Ovary (tissue), 9 donors: ENCODE measurements around the gene POC1B. TPM values are rescaled to one million over a fixed set of nuclear protein-coding genes. Genes with fewer than 3 reads are reported as not detected.

Source experiments
- DNase-seq, 5 donors: peaks; one replicate each; pipeline ENCODE4 v3.0.0-alpha.2; 2019 to 2020
- H3K27ac ChIP-seq, 2 donors: fragments of 200-600 bp; one replicate each; pipeline versions ENCODE4 v1.5.1 to v1.8.0; 2019 to 2022
- H3K27me3 ChIP-seq: fragments of 200-600 bp; one replicate; pipeline ENCODE4 v1.8.0; 2022
- H3K36me3 ChIP-seq: fragments of 200-600 bp; sonication (generic); one replicate; pipeline ENCODE4 v1.5.1; 2019
- H3K4me1 ChIP-seq: one replicate; pipeline ENCODE4 v1.8.1; 2013; ENCODE audit warnings: mild to moderate bottlenecking, moderate library complexity; ENCODE audit not compliant: insufficient read depth
- H3K4me3 ChIP-seq: fragments of 200-600 bp; sonication (generic); one replicate; pipeline ENCODE4 v1.5.1; 2017
- H3K9me3 ChIP-seq, 2 donors: fragments of 200-600 bp in 1 of 2; sonication (generic) in 1 of 2; one replicate each; pipeline versions ENCODE4 v1.5.1 to v1.8.1; 2013 to 2019; ENCODE audit warnings: mild to moderate bottlenecking in 1 of 2, moderate library complexity in 1 of 2
- CTCF ChIP-seq, 3 donors: fragments of 450-650 bp in 2 of 3; fragments of 200-600 bp in 1 of 3; IDR thresholded peaks; one replicate each; pipeline versions ENCODE4 v1.5.1 to v1.8.0; 2016 to 2022; ENCODE audit warnings: antibody characterized with exemption in 3 of 3, mild to moderate bottlenecking in 1 of 3
- EP300 ChIP-seq: sonication (generic); formaldehyde crosslinking; IDR thresholded peaks from one replicate; pipeline ENCODE4 v1.6.1; 2017; ENCODE audit warnings: antibody characterized with exemption
- POLR2A ChIP-seq: fragments of 450-650 bp; IDR thresholded peaks from one replicate; pipeline ENCODE4 v1.6.1; 2017; ENCODE audit warnings: antibody characterized with exemption, mild to moderate bottlenecking, moderate library complexity
- WGBS, 3 donors: extraction: QIAGEN DNeasy Blood & Tissue Kit in 1 of 3; methylation state at CpG; one replicate each; pipeline versions ENCODE4 v1.1.5 to v1.1.7; 2013 to 2017; 5-methylcytosine and 5-hydroxymethylcytosine counted together
- intact Hi-C, 4 donors: fragments of 100-400 bp; cut with DNase I; formaldehyde crosslinking; loops; one replicate each; pipeline versions ENCODE4 v1.11.0 to v1.15.1; 2022 to 2023
- polyA plus RNA-seq, 2 donors: library from polyadenylated mRNA; stranded (reverse); fragments of 200-250 nt in 1 of 2; fragments of 350-450 nt in 1 of 2; fragmentation: Illumina TruSeq in 1 of 2; extraction: RNeasy Lipid Tissue Mini Kit (QIAGEN cat#74804) in 1 of 2; gene quantifications; one replicate each; pipeline ENCODE4 v1.2.3, GENCODE V29; 2013 to 2014
- total RNA-seq, 7 donors: library from RNA; depleted of rRNA in 2 of 7; stranded (reverse); fragments of >200 nt in 2 of 7; fragmentation: NEBNext Ultra II Directional in 3 of 7; extraction: Animal tissue kit (Norgen Biotek cat#: 25700) in 3 of 7; gene quantifications; one replicate each; pipeline versions ENCODE4 v1.1.0 to v1.2.4, GENCODE V29; 2016 to 2023
- donor health status: DM: no; HTN: no; CAD: no; lungs with moderate emphysema.
- donor health status: DM: no; HTN: no; CAD: no.
- donor health status: Bipolar disorder and iron deficiency.
- donor health status: DM: yes; HTN: yes; CAD: no.
- donor health status: DM: no; HTN: no; CAD: no.
- donor health status: DM: yes; HTN: yes; CAD: no.

Gene POC1B
- total and polyA plus RNA-seq, 9 donors, result 8.5 to 29.2 (median 13.8) TPM

GRCh38 chr12:89389755-89390661, 135.8 kb downstream of the POC1B start:
- intact Hi-C loops, result no loop called here
- no peaks in the 10 kb centered on the region for H3K9me3 ChIP-seq
- H3K27me3 ChIP-seq, result no peaks in the 10 kb centered on the region
- 29 to 38% (median 37%) methylated on average over 6 of the region's 6 CpGs for WGBS, 3 donors
- H3K4me1 ChIP-seq, result no peaks in the 10 kb centered on the region
- TF ChIP-seq CTCF (IDR thresholded peaks at IDR 0.05) (no peak), POLR2A (no peak), EP300 (no peak)
- H3K36me3 ChIP-seq, result no peaks in the 10 kb centered on the region
- H3K27ac ChIP-seq, result no peak overlapping the region
- H3K4me3 ChIP-seq, result no peak overlapping the region
- DNase-seq, result no peak

- no peak for TF ChIP-seq POLR2A
- no peak for TF ChIP-seq EP300
- no peak for TF ChIP-seq CTCF (IDR thresholded peaks at IDR 0.05)
- H3K27me3 ChIP-seq, result no peaks in the 10 kb centered on the region
- no peak for DNase-seq
- no peak overlapping the region for H3K27ac ChIP-seq
- H3K4me1 ChIP-seq, result peaks cover 5% of the 10 kb centered on the region
- H3K4me3 ChIP-seq, result no peak overlapping the region
- H3K9me3 ChIP-seq, result no peaks in the 10 kb centered on the region
- 53 to 95% (median 93%) methylated on average over 3 of the region's 3 CpGs for WGBS, 3 donors
- intact Hi-C loops, result no loop called here
- H3K36me3 ChIP-seq, result no peaks in the 10 kb centered on the region
Measured at GRCh38 chr12:89386138-89386537, 139.7 kb downstream of the POC1B start.

DNA sequence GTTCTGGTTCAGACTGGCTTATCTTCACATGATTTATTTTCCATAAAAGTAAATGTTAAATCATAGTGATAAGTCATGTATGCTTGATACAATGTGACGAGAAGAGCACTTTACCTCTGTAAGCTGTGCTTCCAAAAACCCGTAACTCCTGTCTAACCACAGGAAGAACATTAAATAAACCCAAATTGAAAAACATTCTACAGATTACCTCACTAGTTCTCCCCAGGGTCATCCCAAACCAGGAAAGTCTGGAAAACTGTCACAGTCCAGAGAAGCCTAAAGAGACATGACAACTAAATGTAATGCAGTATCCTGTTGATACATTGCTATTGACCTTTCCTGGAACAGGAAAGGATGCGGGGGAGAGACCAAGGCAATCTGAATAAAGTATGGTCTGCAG, 141.0 kb downstream of the POC1B start:
- peaks cover 5% of the 10 kb centered on the region for H3K4me1 ChIP-seq
- no peak overlapping the region for H3K4me3 ChIP-seq
- TF ChIP-seq EP300 (no peak), POLR2A (no peak), CTCF (IDR thresholded peaks at IDR 0.05) (no peak)
- DNase-seq, result no peak
- no peaks in the 10 kb centered on the region for H3K36me3 ChIP-seq
- intact Hi-C loops, result no loop called here
- no peaks in the 10 kb centered on the region for H3K27me3 ChIP-seq
- H3K27ac ChIP-seq, result no peak overlapping the region
- WGBS, 3 donors, result 39 to 46% (median 43%) methylated on average over 3 of the region's 3 CpGs
- no peaks in the 10 kb centered on the region for H3K9me3 ChIP-seq

GRCh38 chr12:89384050-89384758, 141.6 kb downstream of the POC1B start:
- no peak for TF ChIP-seq POLR2A
- no peak for TF ChIP-seq EP300
- TF ChIP-seq CTCF (IDR thresholded peaks at IDR 0.05), result no peak
- intact Hi-C loops, result no loop called here
- DNase-seq, result peak; percentile 22 to 42 (median 29)
- H3K4me3 ChIP-seq, result no peak overlapping the region
- H3K27me3 ChIP-seq, result no peaks in the 10 kb centered on the region
- H3K9me3 ChIP-seq, result no peaks in the 10 kb centered on the region
- H3K4me1 ChIP-seq, result peaks cover 5% of the 10 kb centered on the region
- WGBS, 3 donors, result 6 to 13% (median 7%) methylated on average over 8 of the region's 8 CpGs
- no peak overlapping the region for H3K27ac ChIP-seq
- no peaks in the 10 kb centered on the region for H3K36me3 ChIP-seq
